SK-N-MC (cell line): ENCODE results near the gene TIFAB.

Experiments used
- DNase-seq: peaks from one replicate; pipeline ENCODE4 v3.0.0-alpha.2; 2011; ENCODE audit warnings: low read depth, low spot score
- H3K27ac ChIP-seq: fragments of 200-600 bp; sonication (generic); 2 replicates; pipeline ENCODE4 v1.5.1; 2016; ENCODE audit warnings: mixed run types
- H3K36me3 ChIP-seq: fragments of 200-600 bp; sonication (generic); 2 replicates; pipeline ENCODE4 v1.6.1; 2017; ENCODE audit warnings: antibody characterized with exemption, low read length, mixed read lengths; ENCODE audit not compliant: insufficient read depth
- H3K4me3 ChIP-seq: fragments of 200-600 bp; sonication (generic); 2 replicates; pipeline ENCODE4 v1.5.1; 2016
- H3K9ac ChIP-seq: fragments of 200-600 bp; sonication (generic); 2 replicates; pipeline ENCODE4 v1.8.0; 2017; ENCODE audit warnings: mixed run types, mixed read lengths; ENCODE audit not compliant: insufficient read length
- H3K9me3 ChIP-seq: fragments of 200-600 bp; sonication (generic); 2 replicates; pipeline ENCODE4 v1.6.1; 2017; ENCODE audit warnings: low read depth, mild to moderate bottlenecking, antibody characterized with exemption, low read length, moderate library complexity, mixed read lengths
- EZH2 ChIP-seq: fragments of 200-600 bp; sonication (generic); IDR thresholded peaks from one replicate; pipeline ENCODE4 v1.6.1; 2017; ENCODE audit warnings: antibody characterized with exemption
- FOXP2 ChIP-seq: optimal IDR thresholded peaks from 2 replicates; pipeline ENCODE3; 2011; ENCODE audit warnings: mild to moderate bottlenecking, moderate library complexity; ENCODE audit not compliant: insufficient read depth; ENCODE audit errors: extremely low read length, control extremely low read depth
- POLR2AphosphoS5 ChIP-seq: IDR thresholded peaks from 2 replicates; pipeline ENCODE4 v1.6.1; 2012; ENCODE audit warnings: mild to moderate bottlenecking, low read depth, low read length, borderline replicate concordance

TIFAB gene

GRCh38 chr5:135472141-135472540 lies 20.0 kb upstream of the TIFAB start:
- no peak overlapping the region for H3K9ac ChIP-seq
- no peak for DNase-seq
- no peak overlapping the region for H3K27ac ChIP-seq
- no peaks in the 10 kb centered on the region for H3K9me3 ChIP-seq
- H3K36me3 ChIP-seq: no peaks in the 10 kb centered on the region
- no peak overlapping the region for H3K4me3 ChIP-seq
- no peak for TF ChIP-seq FOXP2
- no peak for TF ChIP-seq POLR2AphosphoS5
- TF ChIP-seq EZH2: no peak

GRCh38 chr5:135471726-135472125 lies 19.6 kb upstream of the TIFAB start:
- Histone ChIP-seq H3K9ac (no peak overlapping the region), H3K27ac (no peak overlapping the region), H3K4me3 (no peak overlapping the region), H3K36me3 (no peaks in the 10 kb centered on the region), H3K9me3 (no peaks in the 10 kb centered on the region)
- TF ChIP-seq FOXP2 (no peak), POLR2AphosphoS5 (no peak), EZH2 (no peak)
- DNase-seq: no peak

GRCh38 chr5:135469911-135470310 lies 17.8 kb upstream of the TIFAB start:
- Histone ChIP-seq H3K9me3 (no peaks in the 10 kb centered on the region), H3K27ac (no peak overlapping the region), H3K36me3 (no peaks in the 10 kb centered on the region), H3K4me3 (no peak overlapping the region), H3K9ac (no peak overlapping the region)
- TF ChIP-seq POLR2AphosphoS5: no peak
- TF ChIP-seq FOXP2: no peak
- no peak for TF ChIP-seq EZH2
- no peak for DNase-seq

DNA sequence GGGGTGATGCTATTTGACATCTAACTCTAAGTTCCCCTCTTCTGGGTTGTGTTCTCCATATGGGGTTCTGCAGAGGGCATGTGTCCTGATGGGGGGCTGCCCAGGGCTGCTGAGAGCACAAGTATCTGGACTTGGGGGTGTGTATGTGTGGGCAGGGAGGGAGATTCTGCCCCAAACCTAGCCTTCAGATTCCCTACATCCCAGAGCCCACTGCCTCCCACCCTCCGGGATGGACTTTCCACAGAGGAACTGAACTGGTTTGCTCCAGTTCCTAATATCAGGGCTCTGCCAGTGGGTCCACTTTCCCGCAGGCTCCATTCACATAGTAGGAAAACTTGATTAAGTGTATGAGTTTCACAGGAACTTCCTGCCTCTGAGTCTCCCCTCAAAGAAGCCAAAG lies 16.4 kb upstream of the TIFAB start:
- Histone ChIP-seq H3K9ac (no peak overlapping the region), H3K9me3 (no peaks in the 10 kb centered on the region), H3K27ac (no peak overlapping the region), H3K36me3 (no peaks in the 10 kb centered on the region), H3K4me3 (no peak overlapping the region)
- no peak for DNase-seq
- TF ChIP-seq EZH2 (no peak), POLR2AphosphoS5 (no peak), FOXP2 (no peak)

- no peaks in the 10 kb centered on the region for H3K36me3 ChIP-seq
- H3K27ac ChIP-seq: no peak overlapping the region
- no peaks in the 10 kb centered on the region for H3K9me3 ChIP-seq
- no peak for DNase-seq
- TF ChIP-seq POLR2AphosphoS5 (no peak), EZH2 (no peak), FOXP2 (no peak)
- no peak overlapping the region for H3K9ac ChIP-seq
- H3K4me3 ChIP-seq: no peak overlapping the region
These were observed 15.8 kb upstream of the TIFAB start for GRCh38 chr5:135467871-135468485.

DNA sequence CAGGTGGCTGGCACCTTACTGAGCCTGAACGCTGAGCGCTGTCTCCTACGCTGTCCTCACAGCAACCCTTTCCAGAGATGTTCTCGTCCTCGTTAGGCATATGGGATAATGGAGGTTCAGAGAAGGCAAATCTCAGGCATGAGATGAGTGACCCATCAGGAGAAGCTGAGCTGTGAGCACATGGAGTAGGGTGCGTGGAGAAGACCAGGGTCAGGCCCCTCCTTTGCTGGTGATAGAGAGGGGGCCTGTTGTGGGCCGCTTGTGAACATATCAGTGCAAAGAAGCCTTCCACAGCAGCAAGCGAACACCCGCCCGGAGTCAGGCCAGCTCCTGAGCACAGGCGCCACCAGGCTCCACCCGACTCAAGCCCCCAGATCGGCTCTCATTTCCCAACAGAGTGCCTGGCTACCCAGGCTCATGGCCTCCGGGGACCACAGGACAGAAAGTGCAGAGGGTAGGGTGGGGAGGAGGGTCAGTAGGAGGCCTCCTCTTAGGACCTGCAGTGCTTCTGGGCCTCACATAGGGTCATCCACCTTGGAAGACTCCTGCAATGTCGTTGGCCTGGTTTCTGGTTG lies 15.0 kb upstream of the TIFAB start:
- H3K9me3 ChIP-seq: no peaks in the 10 kb centered on the region
- no peak overlapping the region for H3K27ac ChIP-seq
- TF ChIP-seq FOXP2 (no peak), EZH2 (no peak), POLR2AphosphoS5 (no peak)
- no peak overlapping the region for H3K9ac ChIP-seq
- DNase-seq: no peak
- H3K36me3 ChIP-seq: no peaks in the 10 kb centered on the region
- H3K4me3 ChIP-seq: no peak overlapping the region

DNA sequence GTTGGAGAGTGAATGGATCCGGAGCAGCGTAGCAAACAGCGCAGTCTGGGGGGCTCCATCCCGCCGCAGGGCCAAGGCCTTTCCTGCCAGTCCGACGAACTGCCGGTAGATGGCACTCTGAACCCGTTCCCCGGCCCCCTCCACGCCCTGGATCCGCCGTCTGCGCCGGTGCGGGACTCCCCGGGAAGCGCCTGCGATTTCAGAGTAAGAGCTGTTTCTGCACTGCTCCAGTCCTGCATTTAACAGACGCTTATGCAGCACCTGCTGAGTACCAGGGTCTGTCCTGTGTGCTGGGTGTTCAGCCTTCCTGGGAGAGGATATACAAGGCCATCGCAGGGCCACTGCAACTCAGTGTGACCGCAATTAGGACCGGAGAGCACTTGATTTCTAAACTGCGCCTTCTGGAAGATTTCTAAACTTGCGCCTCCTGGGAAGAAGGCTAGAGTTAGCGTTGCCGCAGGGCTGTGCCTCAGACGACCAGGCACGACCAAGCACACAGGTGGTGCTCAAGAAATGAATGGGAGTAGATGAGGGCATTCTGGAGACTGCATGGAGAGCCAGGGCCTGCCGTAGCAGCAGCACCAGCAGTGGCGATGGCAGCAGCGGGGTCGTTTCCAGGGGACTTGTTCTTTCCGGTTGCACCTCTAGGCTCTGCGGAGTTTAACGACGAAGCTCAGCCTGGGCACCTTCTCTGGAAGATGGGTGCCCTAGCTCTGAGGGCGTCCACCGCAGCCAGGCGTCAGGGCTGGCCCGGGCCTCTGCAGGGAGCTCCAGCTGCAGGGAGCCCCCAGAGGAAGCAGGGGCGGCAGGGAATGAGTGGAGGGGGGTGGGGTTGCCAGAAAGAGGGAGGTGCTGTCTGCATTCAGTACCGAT lies 14.3 kb upstream of the TIFAB start:
- no peak for DNase-seq
- Histone ChIP-seq H3K4me3 (peak overlapping the region; percentile 23), H3K9me3 (no peaks in the 10 kb centered on the region), H3K9ac (no peak overlapping the region), H3K36me3 (no peaks in the 10 kb centered on the region), H3K27ac (no peak overlapping the region)
- TF ChIP-seq EZH2 (no peak), POLR2AphosphoS5 (no peak), FOXP2 (no peak)

DNA sequence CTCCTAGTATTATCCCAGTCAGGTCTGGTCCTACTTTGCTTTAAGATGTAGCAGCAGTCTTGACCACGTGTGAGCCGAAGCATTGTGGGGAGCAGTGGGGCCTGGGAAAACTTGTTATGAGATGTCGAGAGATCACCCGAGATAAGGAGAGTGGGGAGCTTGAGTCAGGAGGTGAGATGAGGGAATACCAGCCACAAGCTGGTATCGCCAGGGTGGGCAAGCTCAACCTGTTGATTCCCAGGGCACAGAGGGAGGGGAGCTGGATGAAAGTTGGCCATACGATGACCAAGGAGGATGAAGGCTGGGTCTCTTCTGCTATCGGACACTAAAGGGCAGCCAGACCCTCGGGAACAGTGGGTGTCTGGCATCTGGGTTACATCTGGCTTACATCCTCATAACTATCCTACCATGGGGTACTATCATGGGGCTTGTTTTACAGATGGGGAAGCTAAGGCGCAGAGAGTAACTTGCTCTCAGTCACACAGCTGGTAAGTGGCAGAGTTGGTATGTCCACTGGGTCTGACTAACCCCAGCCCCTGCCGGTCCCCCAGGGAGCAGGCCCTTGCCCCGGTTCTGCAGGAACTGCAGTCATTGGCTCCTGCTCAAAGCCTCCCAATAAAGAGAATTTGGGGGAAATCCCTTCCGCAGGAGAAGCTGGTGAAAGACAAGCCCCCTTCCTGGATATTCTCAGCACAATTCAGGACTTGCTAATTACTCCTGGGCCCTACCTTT lies 13.4 kb upstream of the TIFAB start:
- no peak overlapping the region for H3K9ac ChIP-seq
- H3K36me3 ChIP-seq: no peaks in the 10 kb centered on the region
- TF ChIP-seq FOXP2 (no peak), POLR2AphosphoS5 (no peak), EZH2 (no peak)
- no peak overlapping the region for H3K4me3 ChIP-seq
- no peak for DNase-seq
- no peak overlapping the region for H3K27ac ChIP-seq
- no peaks in the 10 kb centered on the region for H3K9me3 ChIP-seq
